ENCODE results near the gene ARHGEF28. TPM values are rescaled to one million over a fixed set of nuclear protein-coding genes. Genes with fewer than 3 reads are reported as not detected.
A peak's percentile ranks its signal among the peaks of the same experiment; 100 is the strongest.

ARHGEF28 gene
- total and polyA plus RNA-seq, 2 of the 13 experiments (the other 11 are each of a cell fraction or from before 2014, with no cell fraction given) = 17.4 to 34.1 TPM

DNA sequence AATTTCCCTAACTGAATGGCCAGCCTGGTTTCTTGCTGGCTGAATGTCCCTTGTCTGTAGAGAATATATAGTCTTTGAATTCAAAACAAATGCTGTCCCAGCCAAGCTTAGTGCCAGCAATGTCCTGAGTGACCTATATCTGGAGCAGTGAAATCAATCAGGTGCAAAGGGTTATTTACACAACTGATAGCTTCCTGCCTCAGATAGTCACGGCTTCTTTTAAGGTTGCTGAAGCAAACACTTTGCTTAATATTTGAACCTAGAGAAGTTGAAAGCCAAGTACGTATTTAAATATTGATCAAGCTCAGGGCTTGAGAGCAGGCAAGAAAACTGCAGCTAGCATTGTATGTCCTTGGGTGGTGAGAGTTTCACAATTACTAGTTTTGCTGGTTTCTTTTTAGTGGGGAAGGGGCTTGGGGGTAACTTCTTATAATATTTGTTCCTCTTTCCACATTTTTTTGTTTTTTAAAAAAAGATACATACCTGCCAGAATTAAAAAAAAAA lies 2.0 kb upstream of the ARHGEF28 start (continued):
- TF ChIP-seq, protein P1, sequence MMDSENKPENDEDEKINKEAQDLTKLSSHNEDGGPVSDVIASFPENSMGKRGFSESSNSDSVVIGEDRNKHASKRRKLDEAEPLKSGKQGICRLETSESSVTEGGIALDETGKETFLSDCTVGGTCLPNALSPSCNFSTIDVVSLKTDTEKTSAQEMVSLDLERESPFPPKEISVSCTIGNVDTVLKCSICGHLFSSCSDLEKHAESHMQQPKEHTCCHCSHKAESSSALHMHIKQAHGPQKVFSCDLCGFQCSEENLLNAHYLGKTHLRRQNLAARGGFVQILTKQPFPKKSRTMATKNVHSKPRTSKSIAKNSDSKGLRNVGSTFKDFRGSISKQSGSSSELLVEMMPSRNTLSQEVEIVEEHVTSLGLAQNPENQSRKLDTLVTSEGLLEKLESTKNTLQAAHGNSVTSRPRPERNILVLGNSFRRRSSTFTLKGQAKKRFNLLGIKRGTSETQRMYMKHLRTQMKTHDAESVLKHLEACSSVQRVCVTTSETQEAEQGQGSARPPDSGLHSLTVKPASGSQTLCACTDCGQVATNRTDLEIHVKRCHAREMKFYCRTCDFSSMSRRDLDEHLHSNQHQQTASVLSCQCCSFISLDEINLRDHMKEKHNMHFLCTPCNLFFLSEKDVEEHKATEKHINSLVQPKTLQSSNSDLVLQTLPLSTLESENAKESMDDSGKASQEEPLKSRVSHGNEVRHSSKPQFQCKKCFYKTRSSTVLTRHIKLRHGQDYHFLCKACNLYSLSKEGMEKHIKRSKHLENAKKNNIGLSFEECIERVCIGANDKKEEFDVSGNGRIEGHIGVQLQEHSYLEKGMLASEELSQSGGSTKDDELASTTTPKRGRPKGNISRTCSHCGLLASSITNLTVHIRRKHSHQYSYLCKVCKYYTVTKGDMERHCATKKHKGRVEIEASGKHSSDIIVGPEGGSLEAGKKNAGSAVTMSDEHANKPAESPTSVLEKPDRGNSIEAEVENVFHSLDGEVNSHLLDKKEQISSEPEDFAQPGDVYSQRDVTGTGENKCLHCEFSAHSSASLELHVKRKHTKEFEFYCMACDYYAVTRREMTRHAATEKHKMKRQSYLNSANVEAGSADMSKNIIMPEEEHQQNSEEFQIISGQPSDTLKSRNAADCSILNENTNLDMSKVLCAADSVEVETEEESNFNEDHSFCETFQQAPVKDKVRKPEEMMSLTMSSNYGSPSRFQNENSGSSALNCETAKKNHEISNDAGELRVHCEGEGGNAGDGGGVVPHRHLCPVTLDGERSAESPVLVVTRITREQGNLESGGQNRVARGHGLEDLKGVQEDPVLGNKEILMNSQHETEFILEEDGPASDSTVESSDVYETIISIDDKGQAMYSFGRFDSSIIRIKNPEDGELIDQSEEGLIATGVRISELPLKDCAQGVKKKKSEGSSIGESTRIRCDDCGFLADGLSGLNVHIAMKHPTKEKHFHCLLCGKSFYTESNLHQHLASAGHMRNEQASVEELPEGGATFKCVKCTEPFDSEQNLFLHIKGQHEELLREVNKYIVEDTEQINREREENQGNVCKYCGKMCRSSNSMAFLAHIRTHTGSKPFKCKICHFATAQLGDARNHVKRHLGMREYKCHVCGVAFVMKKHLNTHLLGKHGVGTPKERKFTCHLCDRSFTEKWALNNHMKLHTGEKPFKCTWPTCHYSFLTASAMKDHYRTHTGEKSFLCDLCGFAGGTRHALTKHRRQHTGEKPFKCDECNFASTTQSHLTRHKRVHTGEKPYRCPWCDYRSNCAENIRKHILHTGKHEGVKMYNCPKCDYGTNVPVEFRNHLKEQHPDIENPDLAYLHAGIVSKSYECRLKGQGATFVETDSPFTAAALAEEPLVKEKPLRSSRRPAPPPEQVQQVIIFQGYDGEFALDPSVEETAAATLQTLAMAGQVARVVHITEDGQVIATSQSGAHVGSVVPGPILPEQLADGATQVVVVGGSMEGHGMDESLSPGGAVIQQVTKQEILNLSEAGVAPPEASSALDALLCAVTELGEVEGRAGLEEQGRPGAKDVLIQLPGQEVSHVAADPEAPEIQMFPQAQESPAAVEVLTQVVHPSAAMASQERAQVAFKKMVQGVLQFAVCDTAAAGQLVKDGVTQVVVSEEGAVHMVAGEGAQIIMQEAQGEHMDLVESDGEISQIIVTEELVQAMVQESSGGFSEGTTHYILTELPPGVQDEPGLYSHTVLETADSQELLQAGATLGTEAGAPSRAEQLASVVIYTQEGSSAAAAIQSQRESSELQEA (CRISPR knock-in tag; IDR thresholded peaks at IDR 0.05; ENCODE audit: not compliant biosample characterization) = no peak
- TF ChIP-seq ZBTB38 (CRISPR knock-in tag; IDR thresholded peaks at IDR 0.05) (no peak), SMYD3 (CRISPR knock-in tag; IDR thresholded peaks at IDR 0.05) (peak; percentile 64; the same call in 1 of the 2 replicates), IRF2 (CRISPR knock-in tag; IDR thresholded peaks at IDR 0.05) (peak; percentile 86), ZNF10 (CRISPR knock-in tag; IDR thresholded peaks at IDR 0.05; ENCODE audit: borderline replicate concordance, low read depth) (no peak), BRCA1 (CRISPR knock-in tag; IDR thresholded peaks at IDR 0.05) (peak; percentile 84; the same call in 1 of the 2 replicates), GPN1 (CRISPR knock-in tag; IDR thresholded peaks at IDR 0.05; ENCODE audit: borderline replicate concordance) (no peak), ZNF605 (CRISPR knock-in tag; IDR thresholded peaks at IDR 0.05) (no peak), CCAR2 (optimal IDR thresholded peaks at IDR 0.05; ENCODE audit: low read depth, low read length) (peak; percentile 59), EZH2 (conservative IDR thresholded peaks at IDR 0.05; ENCODE audit: low read depth, low read length) (no peak), CENPX (CRISPR knock-in tag; IDR thresholded peaks at IDR 0.05) (no peak)
- TF ChIP-seq, protein P2, sequence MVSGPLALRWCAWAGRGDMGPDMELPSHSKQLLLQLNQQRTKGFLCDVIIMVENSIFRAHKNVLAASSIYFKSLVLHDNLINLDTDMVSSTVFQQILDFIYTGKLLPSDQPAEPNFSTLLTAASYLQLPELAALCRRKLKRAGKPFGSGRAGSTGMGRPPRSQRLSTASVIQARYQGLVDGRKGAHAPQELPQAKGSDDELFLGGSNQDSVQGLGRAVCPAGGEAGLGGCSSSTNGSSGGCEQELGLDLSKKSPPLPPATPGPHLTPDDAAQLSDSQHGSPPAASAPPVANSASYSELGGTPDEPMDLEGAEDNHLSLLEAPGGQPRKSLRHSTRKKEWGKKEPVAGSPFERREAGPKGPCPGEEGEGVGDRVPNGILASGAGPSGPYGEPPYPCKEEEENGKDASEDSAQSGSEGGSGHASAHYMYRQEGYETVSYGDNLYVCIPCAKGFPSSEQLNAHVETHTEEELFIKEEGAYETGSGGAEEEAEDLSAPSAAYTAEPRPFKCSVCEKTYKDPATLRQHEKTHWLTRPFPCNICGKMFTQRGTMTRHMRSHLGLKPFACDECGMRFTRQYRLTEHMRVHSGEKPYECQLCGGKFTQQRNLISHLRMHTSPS (CRISPR knock-in tag; IDR thresholded peaks at IDR 0.05; ENCODE audit: low read depth) = peak; percentile 67; the same call in 1 of the 2 replicates
- TF ChIP-seq, protein P3, sequence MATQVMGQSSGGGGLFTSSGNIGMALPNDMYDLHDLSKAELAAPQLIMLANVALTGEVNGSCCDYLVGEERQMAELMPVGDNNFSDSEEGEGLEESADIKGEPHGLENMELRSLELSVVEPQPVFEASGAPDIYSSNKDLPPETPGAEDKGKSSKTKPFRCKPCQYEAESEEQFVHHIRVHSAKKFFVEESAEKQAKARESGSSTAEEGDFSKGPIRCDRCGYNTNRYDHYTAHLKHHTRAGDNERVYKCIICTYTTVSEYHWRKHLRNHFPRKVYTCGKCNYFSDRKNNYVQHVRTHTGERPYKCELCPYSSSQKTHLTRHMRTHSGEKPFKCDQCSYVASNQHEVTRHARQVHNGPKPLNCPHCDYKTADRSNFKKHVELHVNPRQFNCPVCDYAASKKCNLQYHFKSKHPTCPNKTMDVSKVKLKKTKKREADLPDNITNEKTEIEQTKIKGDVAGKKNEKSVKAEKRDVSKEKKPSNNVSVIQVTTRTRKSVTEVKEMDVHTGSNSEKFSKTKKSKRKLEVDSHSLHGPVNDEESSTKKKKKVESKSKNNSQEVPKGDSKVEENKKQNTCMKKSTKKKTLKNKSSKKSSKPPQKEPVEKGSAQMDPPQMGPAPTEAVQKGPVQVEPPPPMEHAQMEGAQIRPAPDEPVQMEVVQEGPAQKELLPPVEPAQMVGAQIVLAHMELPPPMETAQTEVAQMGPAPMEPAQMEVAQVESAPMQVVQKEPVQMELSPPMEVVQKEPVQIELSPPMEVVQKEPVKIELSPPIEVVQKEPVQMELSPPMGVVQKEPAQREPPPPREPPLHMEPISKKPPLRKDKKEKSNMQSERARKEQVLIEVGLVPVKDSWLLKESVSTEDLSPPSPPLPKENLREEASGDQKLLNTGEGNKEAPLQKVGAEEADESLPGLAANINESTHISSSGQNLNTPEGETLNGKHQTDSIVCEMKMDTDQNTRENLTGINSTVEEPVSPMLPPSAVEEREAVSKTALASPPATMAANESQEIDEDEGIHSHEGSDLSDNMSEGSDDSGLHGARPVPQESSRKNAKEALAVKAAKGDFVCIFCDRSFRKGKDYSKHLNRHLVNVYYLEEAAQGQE (IDR thresholded peaks at IDR 0.05; ENCODE audit: borderline replicate concordance in 1 of 2, low read depth in 1 of 2, low read length in 2 of 2) = peak in 1 of 2 experiments; percentile 81; a peak in 2 of 4 replicates
- TF ChIP-seq, protein P4, sequence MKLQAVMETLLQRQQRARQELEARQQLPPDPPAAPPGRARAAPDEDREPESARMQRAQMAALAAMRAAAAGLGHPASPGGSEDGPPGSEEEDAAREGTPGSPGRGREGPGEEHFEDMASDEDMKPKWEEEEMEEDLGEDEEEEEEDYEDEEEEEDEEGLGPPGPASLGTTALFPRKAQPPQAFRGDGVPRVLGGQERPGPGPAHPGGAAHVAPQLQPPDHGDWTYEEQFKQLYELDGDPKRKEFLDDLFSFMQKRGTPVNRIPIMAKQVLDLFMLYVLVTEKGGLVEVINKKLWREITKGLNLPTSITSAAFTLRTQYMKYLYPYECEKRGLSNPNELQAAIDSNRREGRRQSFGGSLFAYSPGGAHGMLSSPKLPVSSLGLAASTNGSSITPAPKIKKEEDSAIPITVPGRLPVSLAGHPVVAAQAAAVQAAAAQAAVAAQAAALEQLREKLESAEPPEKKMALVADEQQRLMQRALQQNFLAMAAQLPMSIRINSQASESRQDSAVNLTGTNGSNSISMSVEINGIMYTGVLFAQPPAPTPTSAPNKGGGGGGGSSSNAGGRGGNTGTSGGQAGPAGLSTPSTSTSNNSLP (IDR thresholded peaks at IDR 0.05; ENCODE audit: low read depth, low read length) = peak; percentile 97
